Ascending aorta (tissue), 2 donors: ENCODE measurements around the gene SYDE1. TPM values are rescaled to one million over a fixed set of nuclear protein-coding genes. Genes with fewer than 3 reads are reported as not detected.

Source experiments
- DNase-seq, 2 donors: peaks; one replicate each; pipeline ENCODE4 v3.0.0-alpha.2; 2019; ENCODE audit warnings: low spot score in 2 of 2
- H3K27ac ChIP-seq, 2 donors: fragments of 200-600 bp; sonication (generic); one replicate each; pipeline ENCODE4 v1.5.1; 2016 to 2017; ENCODE audit warnings: mild to moderate bottlenecking in 1 of 2
- H3K27me3 ChIP-seq: fragments of 200-600 bp; sonication (generic); one replicate; pipeline ENCODE4 v1.5.1; 2017
- H3K36me3 ChIP-seq, 2 donors: fragments of 200-600 bp; sonication (generic); one replicate each; pipeline ENCODE4 v1.5.1; 2016
- H3K4me1 ChIP-seq, 2 donors: fragments of 200-600 bp; sonication (generic); one replicate each; pipeline ENCODE4 v1.5.1; 2016 to 2017; ENCODE audit warnings: mild to moderate bottlenecking in 1 of 2
- H3K4me3 ChIP-seq, 2 donors: fragments of 200-600 bp; sonication (generic); one replicate each; pipeline ENCODE4 v1.5.1; 2016 to 2017; ENCODE audit warnings: mild to moderate bottlenecking in 1 of 2
- H3K9me3 ChIP-seq, 2 donors: fragments of 200-600 bp; sonication (generic); one replicate each; pipeline ENCODE4 v1.5.1; 2016
- CTCF ChIP-seq, 3 experiments: fragments of 200-600 bp in 2 of 3; fragments of 450-650 bp in 1 of 3; sonication (generic) in 2 of 3; IDR thresholded peaks; one replicate each; pipeline ENCODE4 v1.5.1; 2016 to 2019; ENCODE audit warnings: antibody characterized with exemption in 3 of 3, mild to moderate bottlenecking in 1 of 3, moderate library complexity in 1 of 3
- intact Hi-C: fragments of 100-400 bp; cut with DNase I; formaldehyde crosslinking; loops from one replicate; pipeline ENCODE4 v1.15.1; 2023
- total RNA-seq: library from RNA; depleted of rRNA; stranded (reverse); fragments of >200 nt; gene quantifications from one replicate; pipeline ENCODE4 v1.1.0, GENCODE V29; 2016

SYDE1 gene
- total RNA-seq, 1 donor from 2014 or later = 104 TPM

- Histone ChIP-seq H3K27ac (no peak overlapping the region), H3K27me3 (no peaks in the 10 kb centered on the region), H3K36me3 (no peaks in the 10 kb centered on the region), H3K4me3 (no peak overlapping the region), H3K4me1 (no peaks in the 10 kb centered on the region), H3K9me3 (peaks cover 0 to 5% of the 10 kb centered on the region in 2 donors)
- TF ChIP-seq CTCF (IDR thresholded peaks at IDR 0.05) = no peak
- DNase-seq = no peak
- intact Hi-C loops = no loop called here
These were observed 35.1 kb downstream of the SYDE1 start for GRCh38 chr19:15142313-15142712.

GRCh38 chr19:15144046-15144646, 36.9 kb downstream of the SYDE1 start:
- no peak overlapping the region for H3K4me3 ChIP-seq
- H3K4me1 ChIP-seq = no peaks in the 10 kb centered on the region
- peaks cover 0 to 3% of the 10 kb centered on the region in 2 donors for H3K9me3 ChIP-seq
- no peak for TF ChIP-seq CTCF (IDR thresholded peaks at IDR 0.05)
- no peak for DNase-seq
- H3K27ac ChIP-seq = no peak overlapping the region
- no peaks in the 10 kb centered on the region for H3K27me3 ChIP-seq
- intact Hi-C loops = no loop called here
- no peaks in the 10 kb centered on the region for H3K36me3 ChIP-seq

- Histone ChIP-seq H3K4me1 (no peaks in the 10 kb centered on the region), H3K9me3 (no peaks in the 10 kb centered on the region), H3K27me3 (no peaks in the 10 kb centered on the region), H3K36me3 (no peaks in the 10 kb centered on the region), H3K4me3 (no peak overlapping the region), H3K27ac (no peak overlapping the region)
- TF ChIP-seq CTCF (IDR thresholded peaks at IDR 0.05) = no peak
- intact Hi-C loops = no loop called here
- no peak for DNase-seq
These were observed 39.9 kb downstream of the SYDE1 start for GRCh38 chr19:15147090-15147489.

GRCh38 chr19:15149737-15150136, 42.5 kb downstream of the SYDE1 start:
- H3K9me3 ChIP-seq = no peaks in the 10 kb centered on the region
- no peak overlapping the region for H3K4me3 ChIP-seq
- intact Hi-C loops = loop anchor here (1.0 kb wide), 1 partner anchor 57 kb away; no protein-coding TSS in a partner anchor
- H3K27ac ChIP-seq = no peak overlapping the region
- DNase-seq = no peak
- H3K27me3 ChIP-seq = no peaks in the 10 kb centered on the region
- H3K4me1 ChIP-seq = no peaks in the 10 kb centered on the region
- no peak for TF ChIP-seq CTCF (IDR thresholded peaks at IDR 0.05)
- no peaks in the 10 kb centered on the region for H3K36me3 ChIP-seq

- no peak for DNase-seq
- Histone ChIP-seq H3K27ac (no peak overlapping the region), H3K4me3 (no peak overlapping the region), H3K9me3 (no peaks in the 10 kb centered on the region), H3K4me1 (no peaks in the 10 kb centered on the region), H3K36me3 (no peaks in the 10 kb centered on the region), H3K27me3 (no peaks in the 10 kb centered on the region)
- peak; percentile 28 to 49 (median 34) for TF ChIP-seq CTCF (IDR thresholded peaks at IDR 0.05)
- intact Hi-C loops = no loop called here
These were observed 46.9 kb downstream of the SYDE1 start for GRCh38 chr19:15154002-15154612.
